HCT116 (cell line): Measurements from ENCODE around the gene RFWD3. TPM values are rescaled to one million over a fixed set of nuclear protein-coding genes. Genes with fewer than 3 reads are reported as not detected.

ENCODE experiments used
- ATAC-seq: fragments of 200-7000 bp; cut with Tn5 transposase; 2 replicates; pipeline ENCODE4 v1.9.1; 2020; ENCODE audit warnings: mild to moderate bottlenecking, moderate library complexity
- BruUV-seq: library from RNA; stranded (reverse); fragments of 400-500 nt; replicated peaks from 2 replicates; lab custom pipeline; 2021; lab: Mats Ljungman, UMichigan
- CTCF ChIA-PET: fragments of 300-600 bp; sonication (Branson Sonifier 250); formaldehyde crosslinking; loops from one replicate; lab custom pipeline; 2021; ENCODE audit warnings: antibody characterized with exemption; lab: Charles Lee
- POLR2A ChIA-PET: fragments of 300-600, 350-600 bp; sonication (Branson Sonifier 250); formaldehyde crosslinking; loops from one replicate; lab custom pipeline; 2021; ENCODE audit warnings: antibody characterized with exemption; lab: Charles Lee
- RAD21 ChIA-PET, 2 experiments: fragments of 300-600 bp; sonication (Branson Sonifier 250); formaldehyde crosslinking; loops; one replicate each; lab custom pipeline; 2023; ENCODE audit warnings: low total read pairs in 2 of 2; ENCODE audit not compliant: uncharacterized antibody in 2 of 2, unreplicated experiment in 2 of 2, low non-redundant PET in 1 of 2; lab: Charles Lee
- DNase-seq: peaks from one replicate; pipeline ENCODE4 v3.0.0-alpha.2; 2010; ENCODE audit warnings: low read depth, low spot score
- H2AFZ ChIP-seq: fragments of 200-600 bp; shearing (Covaris generic), sonication (generic); 2 replicates; pipeline ENCODE4 v1.6.1; 2017; ENCODE audit warnings: low read depth, mixed run types, mixed read lengths, antibody characterized with exemption, low read length; ENCODE audit not compliant: poor library complexity, severe bottlenecking
- H3K27ac ChIP-seq: 2 replicates; pipeline ENCODE4 v1.5.1; 2012; ENCODE audit warnings: low read depth, low read length
- H3K27me3 ChIP-seq: fragments of 200-600 bp; sonication (generic); 2 replicates; pipeline ENCODE4 v1.6.1; 2016; ENCODE audit warnings: mixed run types, low read length, mixed read lengths; ENCODE audit not compliant: insufficient read depth
- H3K36me3 ChIP-seq, 2 experiments: fragments of 200-500 bp in 1 of 2; fragments of 200-600 bp in 1 of 2; sonication (Bioruptor generic) in 1 of 2; sonication (generic) in 1 of 2; 2 replicates each; pipeline versions ENCODE4 v1.5.1 to v1.6.1; 2014 to 2016; ENCODE audit warnings: low read length in 2 of 2, inconsistent platforms in 1 of 2, mixed read lengths in 1 of 2, mixed run types in 1 of 2; ENCODE audit not compliant: insufficient read depth in 2 of 2, control insufficient read depth in 1 of 2
- H3K4me1 ChIP-seq, 2 experiments: fragments of 200-600 bp in 1 of 2; sonication (generic) in 1 of 2; 2 replicates each; pipeline versions ENCODE4 v1.5.1 to v1.6.1; 2012 to 2017; ENCODE audit warnings: low read length in 2 of 2, inconsistent platforms in 1 of 2, mild to moderate bottlenecking in 1 of 2, mixed read lengths in 1 of 2, mixed run types in 1 of 2, moderate library complexity in 1 of 2; ENCODE audit not compliant: insufficient read depth in 2 of 2, control insufficient read depth in 1 of 2
- H3K4me2 ChIP-seq: fragments of 200-600 bp; sonication (generic); 2 replicates; pipeline ENCODE4 v1.6.1; 2017; ENCODE audit warnings: mixed run types, low read length, mixed read lengths
- H3K4me3 ChIP-seq, 2 experiments: fragments of 200-600 bp in 1 of 2; sonication (generic) in 1 of 2; replicated peaks in 1 of 2; 2 replicates each; pipeline ENCODE4 v1.5.1; 2011 to 2016; ENCODE audit warnings: low read length in 2 of 2, control low read depth in 1 of 2, low read depth in 1 of 2, mild to moderate bottlenecking in 1 of 2, mixed read lengths in 1 of 2, mixed run types in 1 of 2
- H3K79me2 ChIP-seq: fragments of 200-600 bp; sonication (generic); 2 replicates; pipeline ENCODE4 v1.6.1; 2017; ENCODE audit warnings: mild to moderate bottlenecking, mixed run types, low read length, moderate library complexity, mixed read lengths; ENCODE audit not compliant: insufficient read depth
- H3K9ac ChIP-seq: fragments of 200-600 bp; sonication (generic); 2 replicates; pipeline ENCODE4 v1.6.1; 2016; ENCODE audit warnings: low read length, mixed read lengths
- H3K9me2 ChIP-seq: fragments of 200-600 bp; sonication (generic), shearing (Covaris generic); 2 replicates; pipeline ENCODE4 v1.6.1; 2017; ENCODE audit warnings: mixed run types, mild to moderate bottlenecking, moderate library complexity; ENCODE audit not compliant: insufficient read depth
- H3K9me3 ChIP-seq, 2 experiments: fragments of 200-500 bp in 1 of 2; fragments of 200-600 bp in 1 of 2; sonication (Bioruptor generic) in 1 of 2; sonication (generic) in 1 of 2; 2 replicates each; pipeline ENCODE4 v1.6.1; 2014 to 2017; ENCODE audit warnings: low read length in 2 of 2, mixed read lengths in 2 of 2, inconsistent platforms in 1 of 2, low read depth in 1 of 2, mild to moderate bottlenecking in 1 of 2, mixed run types in 1 of 2, moderate library complexity in 1 of 2; ENCODE audit not compliant: control insufficient read depth in 1 of 2, insufficient read depth in 1 of 2
- H4K20me1 ChIP-seq: fragments of 200-600 bp; sonication (generic), shearing (Covaris generic); 2 replicates; pipeline ENCODE4 v1.6.1; 2017; ENCODE audit warnings: mixed run types, mild to moderate bottlenecking, moderate library complexity; ENCODE audit not compliant: insufficient read depth
- SP1 ChIP-seq: IDR thresholded peaks from 2 replicates; pipeline ENCODE4 v1.6.1; 2012; ENCODE audit warnings: low read depth
- intact Hi-C: fragments of 100-400 bp; cut with micrococcal nuclease; formaldehyde crosslinking; loops from 2 replicates; pipeline ENCODE4 v1.10.0; 2022
- total RNA-seq: library from RNA; stranded (reverse); gene quantifications from one replicate; pipeline ENCODE4 v1.2.1, GENCODE V29; 2021; ENCODE audit not compliant: unreplicated experiment
- TF ChIP-seq, protein P1 (sequence below): IDR thresholded peaks from 2 replicates; pipeline ENCODE4 v1.6.1; 2012; ENCODE audit warnings: low read depth

The RFWD3 gene
- total RNA-seq, 1 experiment from 2014 or later = 83.6 TPM

DNA sequence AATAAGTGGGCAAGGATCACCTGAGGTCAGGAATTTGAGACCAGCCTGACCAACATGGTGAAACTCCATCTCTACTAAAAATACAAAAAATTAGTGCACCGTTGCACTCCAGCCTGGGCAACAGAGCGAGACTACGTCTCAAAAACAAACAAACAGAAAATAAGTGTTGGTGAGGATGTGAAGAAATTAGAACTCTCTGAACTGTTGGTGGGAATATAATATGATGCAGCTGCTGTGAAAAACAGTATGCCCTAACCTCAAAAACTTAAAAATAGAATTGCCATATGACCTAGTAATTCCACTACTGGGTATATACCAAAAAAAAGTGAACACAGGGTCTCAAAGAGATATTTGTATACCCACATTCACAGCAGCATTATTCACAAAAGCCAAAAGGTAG is 85.8 kb downstream of the RFWD3 start:
- BruUV-seq = no TSS peak
- no peak for ATAC-seq

More for the DNA sequence above, 85.8 kb downstream of the RFWD3 start:
- intact Hi-C loops = no loop called here
- peak overlapping the region; percentile 60 for H3K4me2 ChIP-seq
- H3K4me1 ChIP-seq = peaks cover 86 to 95% of the 10 kb centered on the region in 2 experiments
- RAD21 ChIA-PET = no interaction called here
- POLR2A ChIA-PET = no interaction called here
- H3K9me2 ChIP-seq = no peaks in the 10 kb centered on the region
- no peak overlapping the region for H3K4me3 ChIP-seq
- 0 out of 2 replicates have a peak, but pooled peaks have one; percentile 3 for TF ChIP-seq SP1
- TF ChIP-seq, protein P1, sequence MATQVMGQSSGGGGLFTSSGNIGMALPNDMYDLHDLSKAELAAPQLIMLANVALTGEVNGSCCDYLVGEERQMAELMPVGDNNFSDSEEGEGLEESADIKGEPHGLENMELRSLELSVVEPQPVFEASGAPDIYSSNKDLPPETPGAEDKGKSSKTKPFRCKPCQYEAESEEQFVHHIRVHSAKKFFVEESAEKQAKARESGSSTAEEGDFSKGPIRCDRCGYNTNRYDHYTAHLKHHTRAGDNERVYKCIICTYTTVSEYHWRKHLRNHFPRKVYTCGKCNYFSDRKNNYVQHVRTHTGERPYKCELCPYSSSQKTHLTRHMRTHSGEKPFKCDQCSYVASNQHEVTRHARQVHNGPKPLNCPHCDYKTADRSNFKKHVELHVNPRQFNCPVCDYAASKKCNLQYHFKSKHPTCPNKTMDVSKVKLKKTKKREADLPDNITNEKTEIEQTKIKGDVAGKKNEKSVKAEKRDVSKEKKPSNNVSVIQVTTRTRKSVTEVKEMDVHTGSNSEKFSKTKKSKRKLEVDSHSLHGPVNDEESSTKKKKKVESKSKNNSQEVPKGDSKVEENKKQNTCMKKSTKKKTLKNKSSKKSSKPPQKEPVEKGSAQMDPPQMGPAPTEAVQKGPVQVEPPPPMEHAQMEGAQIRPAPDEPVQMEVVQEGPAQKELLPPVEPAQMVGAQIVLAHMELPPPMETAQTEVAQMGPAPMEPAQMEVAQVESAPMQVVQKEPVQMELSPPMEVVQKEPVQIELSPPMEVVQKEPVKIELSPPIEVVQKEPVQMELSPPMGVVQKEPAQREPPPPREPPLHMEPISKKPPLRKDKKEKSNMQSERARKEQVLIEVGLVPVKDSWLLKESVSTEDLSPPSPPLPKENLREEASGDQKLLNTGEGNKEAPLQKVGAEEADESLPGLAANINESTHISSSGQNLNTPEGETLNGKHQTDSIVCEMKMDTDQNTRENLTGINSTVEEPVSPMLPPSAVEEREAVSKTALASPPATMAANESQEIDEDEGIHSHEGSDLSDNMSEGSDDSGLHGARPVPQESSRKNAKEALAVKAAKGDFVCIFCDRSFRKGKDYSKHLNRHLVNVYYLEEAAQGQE = no peak
- H3K27me3 ChIP-seq = no peaks in the 10 kb centered on the region
- H3K9ac ChIP-seq = peak overlapping the region; percentile 2; the same call in 1 of the 2 replicates
- peaks cover 92% of the 10 kb centered on the region for H3K79me2 ChIP-seq
- H3K9me3 ChIP-seq = no peaks in the 10 kb centered on the region
- H3K27ac ChIP-seq = peak overlapping the region; percentile 84
- no peak for DNase-seq
- H3K36me3 ChIP-seq = no peaks in the 10 kb centered on the region
- no peak overlapping the region for H2AFZ ChIP-seq
- peaks cover 5% of the 10 kb centered on the region; the same call in 1 of the 2 replicates for H4K20me1 ChIP-seq
- CTCF ChIA-PET = no interaction called here
